SH-SY5Y (cell line): ENCODE data around the gene HS6ST1.

Experiments
- GATA2 ChIP-seq: IDR thresholded peaks from 2 replicates; pipeline ENCODE4 v1.6.1; 2011; ENCODE audit warnings: mild to moderate bottlenecking, low read depth, low read length
- GATA3 ChIP-seq: IDR thresholded peaks from 2 replicates; pipeline ENCODE4 v1.6.1; 2011; ENCODE audit warnings: low read depth, mild to moderate bottlenecking, low read length, moderate library complexity

Gene HS6ST1

DNA sequence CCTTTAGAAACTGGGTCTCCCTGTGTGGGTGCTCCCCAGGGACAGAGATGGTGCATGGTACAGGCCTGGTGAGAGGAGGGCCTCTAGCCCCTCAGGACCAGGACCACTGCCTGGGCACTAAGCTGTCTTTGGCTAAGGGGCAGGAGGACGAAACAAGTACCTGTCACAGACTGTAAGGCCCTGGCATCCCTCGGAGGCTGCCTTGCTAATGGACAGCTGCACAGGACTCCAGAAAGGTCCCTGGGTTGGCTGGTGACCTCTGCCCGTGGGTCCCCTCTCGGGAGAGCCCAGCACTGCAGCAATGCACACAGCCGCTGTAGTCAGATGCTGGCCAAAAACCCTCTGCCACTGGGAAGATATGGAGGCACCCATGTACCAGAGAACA lies 14.3 kb downstream of the HS6ST1 start:
- TF ChIP-seq GATA2: no peak
- TF ChIP-seq GATA3: no peak

DNA sequence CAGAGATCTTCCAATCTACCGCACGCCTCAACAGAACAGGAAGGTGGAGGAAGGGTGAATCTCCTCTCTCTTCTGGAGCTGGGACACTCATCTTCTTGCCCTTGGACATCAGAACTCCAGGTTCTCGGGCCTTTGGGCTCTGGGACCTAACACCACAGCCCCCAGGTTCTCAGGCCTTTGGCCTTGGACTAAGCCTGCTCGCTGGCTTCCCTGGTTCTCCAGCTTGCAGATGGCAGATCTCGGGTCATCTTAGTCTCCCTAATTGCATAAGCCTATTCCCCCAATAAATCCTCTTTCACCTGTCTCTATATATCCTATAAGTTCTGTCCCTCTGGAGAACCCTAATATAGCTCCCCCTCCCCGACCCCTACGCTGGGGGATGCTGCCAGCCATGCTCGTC lies 14.8 kb downstream of the HS6ST1 start:
- no peak for TF ChIP-seq GATA2
- TF ChIP-seq GATA3: no peak

DNA sequence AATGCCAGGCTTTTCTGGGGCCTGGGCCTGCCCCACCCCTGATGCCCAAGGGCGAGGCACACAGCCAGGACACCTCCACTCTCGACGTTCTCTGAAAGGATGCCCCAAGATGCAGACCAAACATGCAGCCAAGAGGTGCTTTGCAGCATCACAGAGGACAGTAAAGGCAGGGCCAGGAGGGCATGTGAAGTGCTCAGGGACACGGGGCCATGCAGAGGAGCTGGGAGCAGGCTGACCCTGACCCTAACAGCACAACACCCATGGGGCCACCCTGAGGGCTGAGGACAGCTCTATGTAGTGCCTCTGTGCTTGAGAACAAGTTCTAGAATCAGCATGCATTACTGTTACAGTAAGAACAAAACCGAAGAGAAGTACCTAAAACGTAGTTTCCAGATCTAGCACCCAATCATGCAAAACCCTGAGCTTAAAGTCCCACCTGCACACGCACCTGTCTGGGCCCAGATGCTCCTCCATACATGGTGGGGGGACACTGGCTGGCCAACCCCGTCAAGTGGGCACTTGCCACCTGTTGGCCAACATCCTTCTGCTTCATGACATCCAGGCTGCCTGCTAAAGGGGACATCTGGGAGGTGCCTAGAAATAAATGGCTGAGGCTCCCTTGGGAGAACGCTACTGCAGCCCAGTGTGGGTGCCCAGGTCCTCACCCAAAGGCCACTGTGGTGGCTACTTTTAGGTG lies 15.4 kb downstream of the HS6ST1 start:
- TF ChIP-seq GATA3: no peak
- TF ChIP-seq GATA2: no peak

- TF ChIP-seq GATA3 (no peak), GATA2 (no peak)
Observed at GRCh38 chr2:128302744-128303067, 16.0 kb downstream of the HS6ST1 start.

- TF ChIP-seq GATA3 (no peak), GATA2 (no peak)
Observed at GRCh38 chr2:128302011-128302743, 16.5 kb downstream of the HS6ST1 start.

DNA sequence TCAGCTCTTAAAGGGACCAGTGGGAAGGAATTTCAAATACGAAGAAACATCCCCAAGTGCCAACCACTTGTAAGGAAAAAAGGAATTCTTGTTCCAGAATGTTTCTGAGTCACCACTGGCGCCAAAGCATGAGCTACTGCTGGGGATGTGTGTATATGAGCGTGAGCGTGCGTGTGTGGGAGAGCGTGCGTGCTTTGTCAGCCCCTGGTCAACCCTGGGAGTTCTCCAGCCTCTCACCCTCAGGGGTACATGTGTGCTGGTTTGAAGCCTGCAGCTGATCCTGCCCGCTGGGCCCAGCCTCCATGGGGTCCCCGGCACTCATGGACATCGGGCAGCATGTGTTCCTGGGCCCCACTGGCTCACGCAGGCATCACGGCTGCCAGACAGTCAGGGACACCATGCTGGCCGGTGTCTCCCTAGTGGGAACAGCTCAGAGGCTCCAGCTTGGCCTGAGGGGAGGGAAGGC lies 17.1 kb downstream of the HS6ST1 start:
- TF ChIP-seq GATA3 (no peak), GATA2 (no peak)

DNA sequence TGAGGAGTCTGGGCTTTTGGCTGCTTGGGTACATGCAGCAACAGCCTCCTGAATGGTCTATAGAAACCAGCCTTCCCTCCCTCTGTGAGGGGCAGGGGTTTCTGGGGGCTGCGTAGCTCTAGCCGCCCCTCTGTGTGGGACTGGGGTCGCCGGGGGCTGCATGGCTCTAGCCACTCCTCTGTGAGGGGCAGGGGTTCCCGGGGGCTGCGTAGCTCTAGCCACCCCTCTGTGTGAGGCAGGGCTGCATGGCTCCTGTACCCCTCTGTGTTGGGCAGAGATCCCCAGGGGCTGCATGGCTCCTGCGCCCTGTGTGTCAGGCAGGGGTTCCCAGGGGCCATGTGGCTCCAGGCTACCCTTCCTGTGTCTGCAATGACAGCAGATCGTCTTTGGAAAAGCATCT lies 17.6 kb downstream of the HS6ST1 start:
- TF ChIP-seq GATA3: no peak
- no peak for TF ChIP-seq GATA2

GRCh38 chr2:128300151-128301020 lies 18.3 kb downstream of the HS6ST1 start:
- TF ChIP-seq GATA2 (no peak), GATA3 (no peak)

DNA sequence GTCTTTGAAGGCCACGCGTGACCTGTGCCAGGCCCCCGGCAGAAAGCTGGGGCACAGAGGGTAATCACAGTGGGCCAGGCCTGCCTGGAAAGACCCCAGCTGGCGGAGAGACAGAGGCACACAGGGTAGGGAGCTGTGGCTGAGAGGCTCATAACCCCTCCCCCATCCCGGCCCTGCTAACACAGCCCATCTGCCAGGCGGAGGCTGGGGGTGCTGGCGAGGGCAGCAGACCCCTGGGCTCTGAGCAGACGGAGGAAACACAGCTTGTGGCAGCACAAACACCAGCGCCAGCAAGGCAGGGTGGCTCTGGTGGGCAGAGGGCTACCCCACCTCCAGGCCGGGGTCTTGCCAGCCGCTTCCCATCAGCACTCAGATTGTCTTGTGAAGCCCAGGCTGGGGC lies 19.0 kb downstream of the HS6ST1 start:
- TF ChIP-seq GATA3 (no peak), GATA2 (no peak)

DNA sequence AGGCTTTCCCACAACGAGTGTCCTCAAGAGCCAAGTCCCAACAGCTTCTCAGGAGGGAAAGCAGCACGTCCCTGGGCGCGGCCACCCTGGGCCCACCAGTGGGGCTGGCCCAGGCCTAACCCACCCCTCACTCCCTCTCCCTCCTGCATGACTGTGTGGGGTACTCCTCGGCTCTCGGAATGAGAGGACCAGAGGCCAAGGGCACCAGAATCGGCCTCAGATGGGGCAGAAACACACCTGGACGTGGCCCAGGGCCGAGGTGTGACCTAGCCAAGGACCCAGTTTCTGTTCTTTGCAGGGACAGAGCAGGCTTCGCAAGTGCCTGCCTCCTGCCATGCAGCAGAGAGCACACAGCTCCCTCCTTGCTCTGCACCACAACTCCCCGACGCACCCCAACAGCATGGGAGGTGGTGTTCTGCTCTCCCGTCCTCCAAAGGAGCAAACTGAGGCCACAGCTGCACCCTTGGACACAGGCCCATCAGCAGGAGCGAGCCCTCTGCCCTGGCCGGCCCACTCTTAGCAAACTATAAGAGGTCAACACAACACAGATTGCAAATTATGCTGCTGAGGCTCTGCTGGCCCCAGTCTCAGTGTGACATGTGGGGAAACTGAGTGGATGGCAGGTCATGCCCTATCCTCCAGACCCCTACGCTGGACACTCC lies 19.7 kb downstream of the HS6ST1 start:
- TF ChIP-seq GATA3 (no peak), GATA2 (no peak)

DNA sequence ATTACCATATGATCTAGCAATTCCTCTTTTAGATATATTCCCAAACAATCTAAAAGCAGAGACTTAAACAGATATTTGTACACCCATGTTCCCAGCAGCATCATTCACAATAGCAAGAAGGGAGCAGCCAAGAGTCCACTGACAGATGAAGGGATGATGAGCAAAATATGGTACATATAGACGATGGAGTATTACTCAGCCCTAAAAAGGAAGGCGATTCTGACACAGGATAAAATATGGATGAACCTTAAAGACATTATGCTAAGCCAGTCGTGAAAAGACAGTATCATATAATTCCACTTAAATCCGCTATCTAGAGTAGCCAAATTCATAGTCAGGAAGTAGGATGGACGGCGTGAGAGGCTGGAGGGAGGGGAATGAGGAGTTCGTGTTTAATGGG lies 20.4 kb downstream of the HS6ST1 start:
- TF ChIP-seq GATA3: no peak
- TF ChIP-seq GATA2: no peak

DNA sequence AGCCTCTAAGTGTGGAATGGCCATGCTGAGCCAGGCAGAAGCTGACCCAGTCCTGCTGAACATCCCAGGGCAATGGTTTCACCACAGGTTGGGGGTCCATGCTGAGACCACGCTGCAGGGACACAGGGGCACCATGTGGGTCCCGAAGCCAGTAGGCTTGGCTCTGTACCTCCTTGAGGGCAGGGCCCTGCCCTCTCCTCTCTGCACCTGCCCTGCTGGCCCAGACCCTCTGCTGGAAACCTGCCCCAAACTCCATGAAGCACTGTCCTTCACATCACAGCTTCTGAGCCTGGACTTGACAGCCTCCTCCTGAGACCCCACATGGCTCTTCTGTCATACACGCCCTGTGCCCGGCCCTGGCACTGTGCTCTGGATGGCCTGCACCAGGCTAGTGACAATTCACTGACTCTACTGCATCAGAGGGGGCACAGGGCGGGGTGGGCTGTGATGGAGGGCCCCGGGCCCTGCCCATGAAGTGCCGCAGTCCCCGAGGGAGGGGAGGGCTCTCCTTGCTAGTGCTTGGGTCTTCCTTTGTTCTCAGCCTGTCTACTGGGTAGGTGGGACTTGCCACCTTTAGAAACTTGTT lies 24.7 kb downstream of the HS6ST1 start:
- TF ChIP-seq GATA2 (no peak), GATA3 (no peak)

GRCh38 chr2:128293426-128293755 lies 25.3 kb downstream of the HS6ST1 start:
- TF ChIP-seq GATA3 (no peak), GATA2 (no peak)
